ENCODE measurements around the gene ASZ1. TPM values are rescaled to one million over a fixed set of nuclear protein-coding genes. Genes with fewer than 3 reads are reported as not detected.
"Not testable (repeated sequence)": the region's sequence is repeated elsewhere in the genome, so short reads cannot be mapped to it uniquely, and the experiment has no call there.

ASZ1 gene, protein sequence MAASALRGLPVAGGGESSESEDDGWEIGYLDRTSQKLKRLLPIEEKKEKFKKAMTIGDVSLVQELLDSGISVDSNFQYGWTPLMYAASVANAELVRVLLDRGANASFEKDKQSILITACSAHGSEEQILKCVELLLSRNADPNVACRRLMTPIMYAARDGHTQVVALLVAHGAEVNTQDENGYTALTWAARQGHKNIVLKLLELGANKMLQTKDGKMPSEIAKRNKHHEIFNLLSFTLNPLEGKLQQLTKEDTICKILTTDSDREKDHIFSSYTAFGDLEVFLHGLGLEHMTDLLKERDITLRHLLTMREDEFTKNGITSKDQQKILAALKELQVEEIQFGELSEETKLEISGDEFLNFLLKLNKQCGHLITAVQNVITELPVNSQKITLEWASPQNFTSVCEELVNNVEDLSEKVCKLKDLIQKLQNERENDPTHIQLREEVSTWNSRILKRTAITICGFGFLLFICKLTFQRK
- total RNA-seq (2012; rRNA removed) = not detected in 2 replicates

DNA sequence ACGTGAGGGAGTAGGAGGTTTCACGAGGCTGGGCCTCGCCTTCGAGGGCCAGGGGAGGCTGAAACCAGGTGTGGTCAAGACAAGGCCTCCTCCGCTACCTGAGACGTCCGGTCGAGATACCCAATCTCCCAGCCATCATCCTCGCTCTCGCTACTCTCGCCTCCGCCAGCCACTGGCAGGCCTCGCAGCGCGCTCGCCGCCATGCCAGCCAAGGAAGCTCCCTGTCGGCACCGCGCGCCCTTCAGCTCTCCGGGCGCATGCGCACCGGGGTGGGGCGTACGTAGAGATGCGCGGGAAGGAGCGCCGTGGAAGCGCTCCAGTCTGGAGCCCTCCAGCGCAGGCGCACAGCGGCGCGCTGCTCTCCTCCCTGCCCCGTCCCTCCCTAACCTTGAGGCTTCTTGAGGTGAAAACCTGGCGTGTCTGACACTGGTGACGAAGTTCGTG, at the start of gene ASZ1:
Gene ASZ1, minus strand, starts transcription at position 236 of the 444 bp plus-strand sequence. Its CDS starts 33 bp downstream, at position 203.
- H3K9ac ChIP-seq (ENCODE audit: low read depth, low read length) = no peak within 1 kb of the TSS
- H3K4me2 ChIP-seq (ENCODE audit: low read length) = no peak within 1 kb of the TSS
- H3K27me3 ChIP-seq (ENCODE audit: control insufficient read depth, insufficient read depth, low read length) = peaks cover 3% of the 10 kb centered on the region
- H3K36me3 ChIP-seq (ENCODE audit: insufficient read depth, low read length) = no peaks in the 10 kb centered on the region
- H3K4me3 ChIP-seq (ENCODE audit: low read length) = no peak within 1 kb of the TSS
- no peaks in the 10 kb centered on the region for H3K9me3 ChIP-seq (replicated peaks; ENCODE audit: low read length)
- no peaks in the 10 kb centered on the region for H3K4me1 ChIP-seq (ENCODE audit: control insufficient read depth, insufficient read depth, low read length)

GRCh38 chr7:117476557-117477215, 49.4 kb upstream of the ASZ1 start:
- Histone ChIP-seq H3K4me2 (ENCODE audit: low read length) (no peak overlapping the region), H3K9ac (ENCODE audit: low read depth, low read length) (no peak overlapping the region), H3K27me3 (ENCODE audit: control insufficient read depth, insufficient read depth, low read length) (peaks cover 53% of the 10 kb centered on the region), H3K4me1 (ENCODE audit: control insufficient read depth, insufficient read depth, low read length) (no peaks in the 10 kb centered on the region), H3K9me3 (replicated peaks; ENCODE audit: low read length) (no peaks in the 10 kb centered on the region), H3K4me3 (ENCODE audit: low read length) (no peak overlapping the region), H3K36me3 (ENCODE audit: insufficient read depth, low read length) (no peaks in the 10 kb centered on the region)

GRCh38 chr7:117472335-117472734, 45.0 kb upstream of the ASZ1 start:
- no peaks in the 10 kb centered on the region for H3K4me1 ChIP-seq (ENCODE audit: control insufficient read depth, insufficient read depth, low read length)
- H3K9ac ChIP-seq (ENCODE audit: low read depth, low read length) = no peak overlapping the region
- H3K9me3 ChIP-seq (replicated peaks; ENCODE audit: low read length) = no peaks in the 10 kb centered on the region
- H3K27me3 ChIP-seq (ENCODE audit: control insufficient read depth, insufficient read depth, low read length) = peaks cover 16% of the 10 kb centered on the region
- no peaks in the 10 kb centered on the region for H3K36me3 ChIP-seq (ENCODE audit: insufficient read depth, low read length)
- no peak overlapping the region for H3K4me2 ChIP-seq (ENCODE audit: low read length)
- no peak overlapping the region for H3K4me3 ChIP-seq (ENCODE audit: low read length)

- H3K4me1 ChIP-seq (ENCODE audit: control insufficient read depth, insufficient read depth, low read length) = no peaks in the 10 kb centered on the region
- no peaks in the 10 kb centered on the region for H3K36me3 ChIP-seq (ENCODE audit: insufficient read depth, low read length)
- H3K4me2 ChIP-seq (ENCODE audit: low read length) = no peak overlapping the region
- no peak overlapping the region for H3K9ac ChIP-seq (ENCODE audit: low read depth, low read length)
- H3K4me3 ChIP-seq (ENCODE audit: low read length) = no peak overlapping the region
- no peaks in the 10 kb centered on the region for H3K9me3 ChIP-seq (replicated peaks; ENCODE audit: low read length)
- peaks cover 6% of the 10 kb centered on the region for H3K27me3 ChIP-seq (ENCODE audit: control insufficient read depth, insufficient read depth, low read length)
These were observed 43.5 kb upstream of the ASZ1 start for GRCh38 chr7:117470777-117471176.

GRCh38 chr7:117468174-117468573, 40.9 kb upstream of the ASZ1 start:
- Histone ChIP-seq H3K4me3 (ENCODE audit: low read length) (no peak overlapping the region), H3K27me3 (ENCODE audit: control insufficient read depth, insufficient read depth, low read length) (peaks cover 6% of the 10 kb centered on the region), H3K36me3 (ENCODE audit: insufficient read depth, low read length) (no peaks in the 10 kb centered on the region), H3K4me1 (ENCODE audit: control insufficient read depth, insufficient read depth, low read length) (no peaks in the 10 kb centered on the region), H3K9me3 (replicated peaks; ENCODE audit: low read length) (no peaks in the 10 kb centered on the region), H3K4me2 (ENCODE audit: low read length) (no peak overlapping the region), H3K9ac (ENCODE audit: low read depth, low read length) (no peak overlapping the region)

GRCh38 chr7:117460815-117461214, 33.5 kb upstream of the ASZ1 start:
- H3K9me3 ChIP-seq (replicated peaks; ENCODE audit: low read length); H3K36me3 ChIP-seq (ENCODE audit: insufficient read depth, low read length); H3K4me2 ChIP-seq (ENCODE audit: low read length); H3K4me3 ChIP-seq (ENCODE audit: low read length); H3K4me1 ChIP-seq (ENCODE audit: control insufficient read depth, insufficient read depth, low read length); H3K9ac ChIP-seq (ENCODE audit: low read depth, low read length); H3K27me3 ChIP-seq (ENCODE audit: control insufficient read depth, insufficient read depth, low read length): not testable (repeated sequence)

DNA sequence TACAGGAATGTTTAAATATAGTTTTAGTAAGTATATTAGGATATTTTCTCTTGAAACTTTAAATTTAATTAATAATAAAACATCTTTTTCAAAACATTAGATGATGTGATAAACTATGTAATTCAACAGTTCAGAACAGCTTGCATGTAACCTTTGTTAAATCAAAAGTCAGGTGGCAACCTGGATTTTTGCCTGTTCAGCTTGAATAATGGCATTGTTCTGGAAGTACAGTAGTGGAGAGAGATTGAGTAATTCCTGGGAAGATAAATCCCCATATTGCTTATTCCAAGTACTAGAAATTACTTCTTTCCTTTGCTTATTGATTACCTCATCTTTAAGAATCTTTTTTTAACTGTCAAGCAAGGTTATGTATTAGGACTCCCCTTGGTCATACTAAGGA, 32.4 kb upstream of the ASZ1 start:
- no peaks in the 10 kb centered on the region for H3K27me3 ChIP-seq (ENCODE audit: control insufficient read depth, insufficient read depth, low read length)
- no peaks in the 10 kb centered on the region for H3K36me3 ChIP-seq (ENCODE audit: insufficient read depth, low read length)
- no peaks in the 10 kb centered on the region for H3K9me3 ChIP-seq (replicated peaks; ENCODE audit: low read length)
- H3K9ac ChIP-seq (ENCODE audit: low read depth, low read length) = no peak overlapping the region
- H3K4me3 ChIP-seq (ENCODE audit: low read length) = no peak overlapping the region
- no peak overlapping the region for H3K4me2 ChIP-seq (ENCODE audit: low read length)
- no peaks in the 10 kb centered on the region for H3K4me1 ChIP-seq (ENCODE audit: control insufficient read depth, insufficient read depth, low read length)

DNA sequence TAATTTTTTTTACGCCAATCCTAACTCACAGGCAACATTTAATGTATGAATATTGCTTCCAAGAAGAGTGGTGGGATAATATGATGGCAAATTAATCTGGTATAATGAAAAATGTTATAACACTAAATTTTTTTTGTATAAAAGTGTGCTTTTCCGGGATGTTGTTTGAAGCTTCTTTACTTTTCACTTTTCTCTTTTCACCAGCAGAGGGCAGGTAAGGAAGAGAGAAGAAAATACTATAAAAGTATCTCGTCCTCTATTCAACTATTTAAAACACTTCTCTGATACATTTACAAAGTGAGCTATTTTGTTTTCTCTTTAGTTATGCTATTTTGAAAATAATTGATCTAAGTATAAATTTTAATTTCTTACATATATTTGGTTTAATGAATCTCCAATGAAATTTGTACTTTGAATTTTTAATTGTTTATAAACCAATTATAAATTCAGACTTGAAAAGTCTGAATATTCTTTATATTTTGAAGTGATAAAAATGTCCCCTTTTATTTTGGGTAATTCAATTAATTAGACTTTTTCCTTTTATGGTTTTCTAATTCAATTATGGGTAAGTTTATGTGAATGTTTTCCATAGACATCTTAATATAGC, 31.8 kb upstream of the ASZ1 start:
- H3K4me1 ChIP-seq (ENCODE audit: control insufficient read depth, insufficient read depth, low read length) = no peaks in the 10 kb centered on the region

DNA sequence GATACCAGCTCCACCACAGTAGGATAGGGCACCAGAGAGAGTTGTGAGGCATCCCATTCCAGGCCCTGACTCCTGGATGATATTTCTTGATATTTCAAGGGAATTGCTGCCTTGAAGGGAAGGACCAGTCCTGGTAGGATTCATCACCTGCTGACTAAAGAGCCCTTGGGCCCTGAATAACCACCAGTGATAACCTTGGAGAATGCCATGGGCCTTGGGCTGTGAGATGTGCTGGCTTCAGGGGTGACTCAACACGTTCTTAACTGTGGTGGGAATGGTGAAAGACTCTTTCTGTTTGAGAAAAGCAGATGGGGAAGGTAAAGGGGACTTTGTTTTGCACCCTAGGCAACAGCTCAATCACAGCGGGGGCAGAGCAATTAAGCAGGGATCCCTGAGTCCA, 21.4 kb upstream of the ASZ1 start:
- H3K9me3 ChIP-seq (replicated peaks; ENCODE audit: low read length) = no peaks in the 10 kb centered on the region
- peaks cover under 1% of the 10 kb centered on the region for H3K27me3 ChIP-seq (ENCODE audit: control insufficient read depth, insufficient read depth, low read length)
- H3K4me1 ChIP-seq (ENCODE audit: control insufficient read depth, insufficient read depth, low read length) = no peaks in the 10 kb centered on the region
- no peak overlapping the region for H3K9ac ChIP-seq (ENCODE audit: low read depth, low read length)
- H3K4me2 ChIP-seq (ENCODE audit: low read length) = no peak overlapping the region
- H3K36me3 ChIP-seq (ENCODE audit: insufficient read depth, low read length) = no peaks in the 10 kb centered on the region
- no peak overlapping the region for H3K4me3 ChIP-seq (ENCODE audit: low read length)

More for the DNA sequence above, 31.8 kb upstream of the ASZ1 start:
- H3K4me3 ChIP-seq (ENCODE audit: low read length) = no peak overlapping the region
- H3K9me3 ChIP-seq (replicated peaks; ENCODE audit: low read length) = no peaks in the 10 kb centered on the region
- H3K36me3 ChIP-seq (ENCODE audit: insufficient read depth, low read length) = no peaks in the 10 kb centered on the region
- no peak overlapping the region for H3K4me2 ChIP-seq (ENCODE audit: low read length)
- no peak overlapping the region for H3K9ac ChIP-seq (ENCODE audit: low read depth, low read length)
- H3K27me3 ChIP-seq (ENCODE audit: control insufficient read depth, insufficient read depth, low read length) = peaks cover under 1% of the 10 kb centered on the region

DNA sequence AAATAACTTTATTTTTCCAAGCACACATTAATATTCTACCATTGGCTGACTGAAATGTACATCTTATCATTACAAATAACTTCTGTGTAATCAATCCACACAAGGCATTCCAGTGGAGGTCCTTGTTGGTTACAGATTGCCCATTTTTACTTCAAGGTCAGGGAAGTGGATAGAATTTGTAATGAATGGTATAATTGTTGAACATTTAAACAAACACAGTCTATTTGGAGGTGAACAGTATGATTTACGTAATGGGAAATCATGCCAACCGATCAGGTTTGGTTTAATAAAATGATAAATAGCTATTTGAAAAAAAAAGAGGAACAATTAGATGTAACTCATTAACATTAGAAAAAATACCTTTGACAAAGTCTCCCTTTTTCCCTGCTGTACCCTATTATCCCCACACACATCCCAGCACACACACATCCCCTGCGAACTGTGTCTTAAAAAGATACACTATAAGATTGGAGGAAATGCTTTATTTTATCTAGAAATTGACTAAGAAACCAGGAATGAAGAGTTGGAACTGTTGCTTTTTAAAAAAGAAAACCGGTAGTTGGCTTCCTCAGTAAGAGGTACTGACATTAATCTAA, 19.0 kb upstream of the ASZ1 start:
- Histone ChIP-seq H3K27me3 (ENCODE audit: control insufficient read depth, insufficient read depth, low read length) (no peaks in the 10 kb centered on the region), H3K4me2 (ENCODE audit: low read length) (no peak overlapping the region), H3K9ac (ENCODE audit: low read depth, low read length) (no peak overlapping the region), H3K4me1 (ENCODE audit: control insufficient read depth, insufficient read depth, low read length) (no peaks in the 10 kb centered on the region), H3K4me3 (ENCODE audit: low read length) (no peak overlapping the region), H3K9me3 (replicated peaks; ENCODE audit: low read length) (no peaks in the 10 kb centered on the region), H3K36me3 (ENCODE audit: insufficient read depth, low read length) (no peaks in the 10 kb centered on the region)

- Histone ChIP-seq H3K4me2 (ENCODE audit: low read length) (no peak overlapping the region), H3K36me3 (ENCODE audit: insufficient read depth, low read length) (no peaks in the 10 kb centered on the region), H3K9me3 (replicated peaks; ENCODE audit: low read length) (no peaks in the 10 kb centered on the region), H3K9ac (ENCODE audit: low read depth, low read length) (no peak overlapping the region), H3K27me3 (ENCODE audit: control insufficient read depth, insufficient read depth, low read length) (no peaks in the 10 kb centered on the region), H3K4me1 (ENCODE audit: control insufficient read depth, insufficient read depth, low read length) (no peaks in the 10 kb centered on the region), H3K4me3 (ENCODE audit: low read length) (no peak overlapping the region)
These were observed 17.9 kb upstream of the ASZ1 start for GRCh38 chr7:117445206-117445605.

All from skeletal muscle satellite cell (primary cell).